DOHH2 (cell line): ENCODE measurements around the gene SMYD1.

Experiments used
- CTCF ChIP-seq: fragments of 200-600 bp; sonication (generic); IDR thresholded peaks from one replicate; pipeline ENCODE4 v1.5.1; 2014; ENCODE audit warnings: antibody characterized with exemption, mild to moderate bottlenecking, low read depth, low read length; ENCODE audit not compliant: poor library complexity, severe bottlenecking
- EZH2phosphoT487 ChIP-seq: fragments of 200-600 bp; sonication (generic); IDR thresholded peaks from 2 replicates; pipeline ENCODE4 v1.6.1; 2017; ENCODE audit warnings: borderline replicate concordance, mild to moderate bottlenecking, antibody characterized with exemption, low read length, moderate library complexity, mixed read lengths

- TF ChIP-seq CTCF = no peak
- TF ChIP-seq EZH2phosphoT487 = no peak
Observed at GRCh38 chr2:88049622-88050021, 18.0 kb upstream of the SMYD1 start.
